Transverse colon (tissue), 4 donors: Measurements from ENCODE around the gene TSPAN32.

Experiments used
- POLR2A ChIP-seq: fragments of 450-650 bp; IDR thresholded peaks from one replicate; pipeline ENCODE4 v1.6.1; 2016; ENCODE audit warnings: antibody characterized with exemption, mild to moderate bottlenecking, moderate library complexity
- POLR2AphosphoS5 ChIP-seq, 3 donors: sonication (generic); formaldehyde crosslinking; IDR thresholded peaks; one replicate each; pipeline ENCODE4 v1.6.1; 2016; ENCODE audit warnings: antibody characterized with exemption in 3 of 3
- TF ChIP-seq, protein P1 (sequence below), 5 experiments: fragments of 200-600 bp in 3 of 5; fragments of 450-650 bp in 2 of 5; sonication (generic) in 3 of 5; IDR thresholded peaks; 1 replicate in 2 of 5; 2 replicates in 3 of 5; pipeline ENCODE4 v1.5.1; 2016 to 2017; ENCODE audit warnings: antibody characterized with exemption in 5 of 5, inconsistent platforms in 3 of 5, mild to moderate bottlenecking in 2 of 5, moderate library complexity in 1 of 5

DNA sequence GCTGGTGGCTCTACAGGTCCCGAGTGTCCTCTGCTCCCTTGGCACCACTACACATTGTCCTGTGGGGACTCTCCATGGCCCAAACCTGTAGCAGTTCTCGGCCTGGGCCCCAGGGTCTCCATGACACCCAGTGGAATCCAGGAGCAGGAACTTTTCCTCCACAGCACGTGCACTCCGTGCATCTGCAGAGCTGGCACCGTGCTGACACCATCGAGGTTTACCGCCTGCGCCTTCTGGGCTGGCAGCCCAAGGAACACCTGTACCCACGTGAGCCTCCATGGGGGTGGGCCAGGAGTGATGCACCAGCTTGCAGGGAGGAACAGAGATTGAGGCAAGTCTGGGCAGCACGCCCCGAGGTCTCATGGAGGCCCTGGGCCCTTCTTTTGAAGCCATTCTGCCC, 25.2 kb downstream of the TSPAN32 start:
- TF ChIP-seq, protein P1, sequence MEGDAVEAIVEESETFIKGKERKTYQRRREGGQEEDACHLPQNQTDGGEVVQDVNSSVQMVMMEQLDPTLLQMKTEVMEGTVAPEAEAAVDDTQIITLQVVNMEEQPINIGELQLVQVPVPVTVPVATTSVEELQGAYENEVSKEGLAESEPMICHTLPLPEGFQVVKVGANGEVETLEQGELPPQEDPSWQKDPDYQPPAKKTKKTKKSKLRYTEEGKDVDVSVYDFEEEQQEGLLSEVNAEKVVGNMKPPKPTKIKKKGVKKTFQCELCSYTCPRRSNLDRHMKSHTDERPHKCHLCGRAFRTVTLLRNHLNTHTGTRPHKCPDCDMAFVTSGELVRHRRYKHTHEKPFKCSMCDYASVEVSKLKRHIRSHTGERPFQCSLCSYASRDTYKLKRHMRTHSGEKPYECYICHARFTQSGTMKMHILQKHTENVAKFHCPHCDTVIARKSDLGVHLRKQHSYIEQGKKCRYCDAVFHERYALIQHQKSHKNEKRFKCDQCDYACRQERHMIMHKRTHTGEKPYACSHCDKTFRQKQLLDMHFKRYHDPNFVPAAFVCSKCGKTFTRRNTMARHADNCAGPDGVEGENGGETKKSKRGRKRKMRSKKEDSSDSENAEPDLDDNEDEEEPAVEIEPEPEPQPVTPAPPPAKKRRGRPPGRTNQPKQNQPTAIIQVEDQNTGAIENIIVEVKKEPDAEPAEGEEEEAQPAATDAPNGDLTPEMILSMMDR (IDR thresholded peaks at IDR 0.05): no peak
- TF ChIP-seq POLR2A (no peak), POLR2AphosphoS5 (IDR thresholded peaks at IDR 0.05) (no peak)
